Prostate gland (tissue), 2 donors: Measurements from ENCODE around the gene TMEM135.

Source experiments
- POLR2A ChIP-seq: fragments of 450-650 bp; IDR thresholded peaks from one replicate; pipeline ENCODE4 v1.6.1; 2016; ENCODE audit warnings: antibody characterized with exemption, mild to moderate bottlenecking
- POLR2AphosphoS5 ChIP-seq: sonication (generic); formaldehyde crosslinking; IDR thresholded peaks from one replicate; pipeline ENCODE4 v1.6.1; 2017; ENCODE audit warnings: antibody characterized with exemption
- TF ChIP-seq, protein P1 (sequence below), 4 experiments: fragments of 200-600 bp in 2 of 4; fragments of 450-650 bp in 2 of 4; sonication (generic) in 2 of 4; IDR thresholded peaks; 1 replicate in 3 of 4; 2 replicates in 1 of 4; pipeline ENCODE4 v1.5.1; 2016 to 2019; ENCODE audit warnings: antibody characterized with exemption in 4 of 4, mild to moderate bottlenecking in 2 of 4, moderate library complexity in 2 of 4

DNA sequence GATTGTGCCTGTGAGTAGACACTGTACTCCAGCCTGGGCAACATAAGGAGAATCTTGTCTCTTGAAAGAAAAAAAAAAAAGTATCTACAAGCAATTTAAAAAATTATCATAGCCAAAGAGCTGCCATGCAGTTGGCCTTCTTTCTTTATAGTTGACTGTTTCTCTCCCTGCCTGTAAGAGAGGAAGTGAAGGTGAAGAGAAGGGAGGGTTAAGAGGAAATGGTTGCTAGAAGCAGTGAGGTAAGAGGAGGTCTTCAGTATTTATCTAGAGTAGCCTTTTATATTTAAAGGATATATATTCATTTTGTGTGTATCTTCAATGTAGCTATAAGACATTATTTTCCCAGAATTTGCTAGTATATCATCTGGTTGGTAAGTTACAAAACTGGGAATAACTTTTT lies 217.9 kb downstream of the TMEM135 start:
- TF ChIP-seq POLR2AphosphoS5 (no peak), POLR2A (no peak)
- TF ChIP-seq, protein P1, sequence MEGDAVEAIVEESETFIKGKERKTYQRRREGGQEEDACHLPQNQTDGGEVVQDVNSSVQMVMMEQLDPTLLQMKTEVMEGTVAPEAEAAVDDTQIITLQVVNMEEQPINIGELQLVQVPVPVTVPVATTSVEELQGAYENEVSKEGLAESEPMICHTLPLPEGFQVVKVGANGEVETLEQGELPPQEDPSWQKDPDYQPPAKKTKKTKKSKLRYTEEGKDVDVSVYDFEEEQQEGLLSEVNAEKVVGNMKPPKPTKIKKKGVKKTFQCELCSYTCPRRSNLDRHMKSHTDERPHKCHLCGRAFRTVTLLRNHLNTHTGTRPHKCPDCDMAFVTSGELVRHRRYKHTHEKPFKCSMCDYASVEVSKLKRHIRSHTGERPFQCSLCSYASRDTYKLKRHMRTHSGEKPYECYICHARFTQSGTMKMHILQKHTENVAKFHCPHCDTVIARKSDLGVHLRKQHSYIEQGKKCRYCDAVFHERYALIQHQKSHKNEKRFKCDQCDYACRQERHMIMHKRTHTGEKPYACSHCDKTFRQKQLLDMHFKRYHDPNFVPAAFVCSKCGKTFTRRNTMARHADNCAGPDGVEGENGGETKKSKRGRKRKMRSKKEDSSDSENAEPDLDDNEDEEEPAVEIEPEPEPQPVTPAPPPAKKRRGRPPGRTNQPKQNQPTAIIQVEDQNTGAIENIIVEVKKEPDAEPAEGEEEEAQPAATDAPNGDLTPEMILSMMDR (IDR thresholded peaks at IDR 0.05), result no peak
